Activated CD4-positive, alpha-beta T cell treated with anti-CD3 and anti-CD28 coated beads, Interleukin-2, Interleukin-6, amounts not matched to agents 100 ng/mL and 50 ng/mL, durations not matched to agents 16 hours and 8 hours (primary cell): ENCODE results near the gene STRIP1.

Experiments
- DNase-seq: peaks from one replicate; pipeline ENCODE4 v3.0.0-alpha.2; 2020

STRIP1 gene

GRCh38 chr1:110097507-110098221 is 63.2 kb downstream of the STRIP1 start:
- no peak for DNase-seq

DNA sequence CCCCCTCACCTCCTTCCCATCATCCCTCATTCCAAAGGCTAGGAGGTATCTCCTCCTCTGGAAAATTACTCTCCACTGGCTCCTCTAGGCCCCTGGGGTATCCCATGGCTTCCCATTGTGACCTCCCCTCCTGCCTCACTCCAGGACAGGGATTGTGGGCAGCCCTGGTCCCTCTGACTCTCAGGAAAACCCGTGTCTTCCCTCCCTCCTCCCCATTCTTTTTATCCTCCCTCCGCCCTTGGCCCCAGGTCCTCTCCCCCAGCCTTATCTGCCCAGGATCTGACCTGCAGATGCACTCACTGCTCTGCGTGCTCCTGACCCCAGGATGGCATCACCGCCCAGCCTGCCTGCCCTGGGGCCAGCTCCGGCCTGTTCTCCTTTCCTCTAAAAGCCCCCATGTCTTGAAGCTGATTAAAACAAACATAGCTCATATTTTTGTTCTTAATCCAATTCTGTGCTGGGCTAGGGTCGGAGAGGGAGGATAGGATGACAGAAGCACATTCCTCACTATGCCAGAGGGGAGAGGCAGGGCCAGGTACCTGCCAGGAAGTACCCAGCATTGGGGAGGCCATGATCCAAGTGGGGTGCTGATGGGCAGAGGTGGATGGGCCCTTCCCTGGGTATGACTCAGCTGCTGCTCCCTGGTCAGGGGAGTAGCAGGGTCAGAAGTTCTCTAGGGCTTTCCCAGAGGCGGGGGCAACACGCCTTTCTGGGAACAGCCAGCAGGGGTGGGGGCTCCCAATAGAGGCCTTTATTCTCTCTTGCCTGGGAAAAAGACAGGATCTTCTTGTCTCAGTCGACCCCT is 64.0 kb downstream of the STRIP1 start:
- no peak for DNase-seq

DNA sequence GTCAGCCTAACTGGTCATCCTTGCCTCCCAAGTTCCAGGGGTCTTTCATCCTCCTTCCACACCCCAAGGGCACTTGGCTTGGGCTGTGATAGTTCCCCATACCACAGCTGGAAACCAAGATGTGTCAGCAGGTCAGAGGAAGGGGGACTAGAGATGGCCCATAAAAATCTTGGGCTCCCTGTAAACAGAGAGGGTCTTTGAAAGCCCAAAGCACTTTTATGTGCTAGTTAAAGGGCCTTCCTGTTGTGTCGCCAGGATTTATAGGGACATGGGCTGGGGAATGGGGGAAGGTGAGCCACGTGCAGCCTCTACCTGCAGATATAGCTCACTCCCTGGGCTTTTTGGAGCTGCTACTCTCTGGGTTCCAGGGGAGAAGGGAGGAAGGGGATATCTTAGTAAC is 65.9 kb downstream of the STRIP1 start:
- DNase-seq = no peak

DNA sequence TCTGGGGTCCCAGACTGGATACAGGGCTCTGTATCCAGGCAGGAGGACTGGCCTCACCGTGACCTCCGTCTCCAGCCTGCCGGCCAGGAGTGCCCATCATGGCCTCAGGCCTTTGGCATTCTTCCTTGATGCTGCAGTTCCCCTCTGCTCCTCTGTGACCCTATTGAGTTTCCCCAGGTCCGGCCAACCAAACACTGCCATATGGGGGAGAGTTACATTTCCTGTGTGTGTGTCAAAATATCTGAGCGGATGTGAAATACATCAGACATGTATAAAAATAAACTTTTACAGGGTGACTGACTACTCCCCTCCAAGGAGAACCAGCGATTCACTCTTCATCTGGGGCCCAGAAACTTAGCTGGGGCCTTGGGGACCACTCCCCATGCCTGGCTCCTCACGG is 67.7 kb downstream of the STRIP1 start:
- DNase-seq = no peak
